Keratinocyte (primary cell): Measurements from ENCODE around the gene TRIP13. TPM values are rescaled to one million over a fixed set of nuclear protein-coding genes. Genes with fewer than 3 reads are reported as not detected.
"Not testable (repeated sequence)": the region's sequence is repeated elsewhere in the genome, so short reads cannot be mapped to it uniquely, and the experiment has no call there.

ENCODE experiments used
- DNase-seq: peaks from one replicate; pipeline ENCODE4 v3.0.0-alpha.2; 2011; ENCODE audit warnings: low read depth, missing footprints, low spot score
- FAIRE-seq: peaks from 2 replicates; lab custom pipeline; 2011; peaks lifted over from hg19 to GRCh38; lab: Jason Lieb, UNC
- H2AFZ ChIP-seq: 2 replicates; pipeline ENCODE4 v1.6.0; 2012; ENCODE audit warnings: low read length, control low read depth, inconsistent platforms; ENCODE audit not compliant: control insufficient read depth
- H3K27ac ChIP-seq: 2 replicates; pipeline ENCODE4 v1.5.1; 2011; ENCODE audit warnings: low read length; ENCODE audit not compliant: control insufficient read depth, insufficient read depth
- H3K27me3 ChIP-seq: 3 replicates; pipeline ENCODE4 v1.6.0; 2011; ENCODE audit warnings: low read length; ENCODE audit not compliant: control insufficient read depth, insufficient read depth; ENCODE audit errors: extremely low read depth
- H3K36me3 ChIP-seq, 2 experiments: 2 replicates in 1 of 2; 3 replicates in 1 of 2; pipeline ENCODE4 v1.5.1; 2011; ENCODE audit warnings: low read length in 2 of 2, mild to moderate bottlenecking in 1 of 2; ENCODE audit not compliant: control insufficient read depth in 2 of 2, insufficient read depth in 2 of 2; ENCODE audit errors: extremely low read depth in 1 of 2
- H3K4me1 ChIP-seq: 3 replicates; pipeline ENCODE4 v1.5.1; 2011; ENCODE audit warnings: low read length; ENCODE audit not compliant: control insufficient read depth, insufficient read depth; ENCODE audit errors: extremely low read depth
- H3K4me2 ChIP-seq: 3 replicates; pipeline ENCODE4 v1.6.0; 2011; ENCODE audit warnings: low read depth, low read length; ENCODE audit not compliant: control insufficient read depth, insufficient read depth; ENCODE audit errors: extremely low read depth
- H3K4me3 ChIP-seq, 3 experiments: fragments of 200-600 bp in 1 of 3; sonication (generic) in 1 of 3; 2 replicates in 2 of 3; 3 replicates in 1 of 3; pipeline ENCODE4 v1.5.1; 2011 to 2016; ENCODE audit warnings: low read length in 3 of 3, mild to moderate bottlenecking in 3 of 3, control low read depth in 2 of 3, inconsistent platforms in 1 of 3, low read depth in 1 of 3, mixed read lengths in 1 of 3, mixed run types in 1 of 3, moderate library complexity in 1 of 3; ENCODE audit not compliant: control insufficient read depth in 2 of 3, insufficient read depth in 2 of 3; ENCODE audit errors: extremely low read depth in 1 of 3
- H3K79me2 ChIP-seq: 2 replicates; pipeline ENCODE4 v1.6.0; 2012; ENCODE audit warnings: low read length; ENCODE audit not compliant: control insufficient read depth, insufficient read depth
- H3K9ac ChIP-seq: 3 replicates; pipeline ENCODE4 v1.6.0; 2011; ENCODE audit warnings: low read length; ENCODE audit not compliant: control insufficient read depth, insufficient read depth; ENCODE audit errors: extremely low read depth
- H3K9me1 ChIP-seq: 3 replicates; pipeline ENCODE4 v1.6.0; 2011; ENCODE audit warnings: low read length; ENCODE audit not compliant: control insufficient read depth, insufficient read depth; ENCODE audit errors: extremely low read depth
- H3K9me3 ChIP-seq: 2 replicates; pipeline ENCODE4 v1.5.1; 2012; ENCODE audit warnings: low read depth, low read length; ENCODE audit not compliant: control insufficient read depth
- H4K20me1 ChIP-seq: 3 replicates; pipeline ENCODE4 v1.6.0; 2011; ENCODE audit warnings: low read length; ENCODE audit not compliant: control insufficient read depth, insufficient read depth; ENCODE audit errors: extremely low read depth
- CTCF ChIP-seq, 3 experiments: IDR thresholded peaks in 1 of 3; conservative IDR thresholded peaks in 1 of 3; optimal IDR thresholded peaks in 1 of 3; 2 replicates in 2 of 3; 3 replicates in 1 of 3; pipeline versions ENCODE3 to v1.5.1; 2011; ENCODE audit warnings: low read length in 3 of 3, mild to moderate bottlenecking in 3 of 3, moderate library complexity in 2 of 3, control low read depth in 1 of 3, inconsistent platforms in 1 of 3; ENCODE audit not compliant: insufficient read depth in 2 of 3; ENCODE audit errors: extremely low read depth in 1 of 3
- EZH2 ChIP-seq: IDR thresholded peaks from one replicate; pipeline ENCODE4 v1.6.1; 2012; ENCODE audit warnings: inconsistent platforms, mild to moderate bottlenecking, low read length, moderate library complexity
- dilution Hi-C: fragments of 300-500 bp; cut with MboI; formaldehyde crosslinking; loops from one replicate; pipeline ENCODE4 v1.7.0; 2020; ENCODE audit warnings: low sequenced_read_pairs; ENCODE audit not compliant: extremely low pct_ligation_motif_present
- polyA plus RNA-seq, 5 experiments: library from polyadenylated mRNA; depleted of rRNA in 3 of 5; stranded (reverse) in 3 of 5; stranded (forward) in 1 of 5; unstranded in 1 of 5; fragments of >200 nt; gene quantifications; 1 replicate in 1 of 5; 2 replicates in 3 of 5; 3 replicates in 1 of 5; pipeline versions ENCODE4 v1.2.1 to v1.2.3, GENCODE V29; 2011 to 2012; ENCODE audit warnings: missing spikeins in 2 of 5, low read depth in 1 of 5, low replicate concordance in 1 of 5

TRIP13 gene
- polyA plus RNA-seq, 1 donor (not counting 4 experiments of a cell fraction or from before 2014, with no cell fraction given) = 37.8 TPM

- no peak overlapping the region for H3K9ac ChIP-seq
- no peaks in the 10 kb centered on the region for H3K9me1 ChIP-seq
- H3K27ac ChIP-seq = no peak overlapping the region
- H3K4me2 ChIP-seq = no peak overlapping the region
- FAIRE-seq (no peak), DNase-seq (no peak)
- no peak overlapping the region for H3K4me3 ChIP-seq
- dilution Hi-C loops = no loop called here
- no peaks in the 10 kb centered on the region for H3K9me3 ChIP-seq
- H3K79me2 ChIP-seq = no peaks in the 10 kb centered on the region
- no peak overlapping the region for H2AFZ ChIP-seq
- H3K27me3 ChIP-seq = peaks cover 21% of the 10 kb centered on the region
- TF ChIP-seq EZH2 (no peak), CTCF (optimal IDR thresholded peaks at IDR 0.05 in 1 of 3, IDR thresholded peaks at IDR 0.05 in 1 of 3, conservative IDR thresholded peaks at IDR 0.05 in 1 of 3; ENCODE audit: extremely low read depth in 1 of 3, insufficient read depth in 2 of 3, low read length in 3 of 3) (no peak)
- no peaks in the 10 kb centered on the region for H3K36me3 ChIP-seq
- no peaks in the 10 kb centered on the region for H4K20me1 ChIP-seq
- H3K4me1 ChIP-seq = no peaks in the 10 kb centered on the region
These were observed 34.7 kb downstream of the TRIP13 start for GRCh38 chr5:927172-928015.

GRCh38 chr5:929182-929581 lies 36.5 kb downstream of the TRIP13 start:
- H3K9me1 ChIP-seq, H3K9ac ChIP-seq, H4K20me1 ChIP-seq, H3K4me1 ChIP-seq, H3K4me2 ChIP-seq, H3K79me2 ChIP-seq, H2AFZ ChIP-seq, H3K9me3 ChIP-seq, H3K36me3 ChIP-seq, DNase-seq, H3K27ac ChIP-seq, FAIRE-seq, H3K4me3 ChIP-seq, dilution Hi-C loops: not testable (repeated sequence)
- H3K27me3 ChIP-seq = peaks cover 21% of the 10 kb centered on the region
